Dermis lymphatic vessel endothelial cell (primary cell): ENCODE data around the gene MTG2. TPM values are rescaled to one million over a fixed set of nuclear protein-coding genes. Genes with fewer than 3 reads are reported as not detected.

Source experiments
- total RNA-seq: library from RNA; depleted of rRNA; stranded (reverse); fragments of >200 nt; gene quantifications from 2 replicates; pipeline ENCODE4 v1.2.1, GENCODE V29; 2014

Gene MTG2
- total RNA-seq, result 10.6 and 13.9 TPM in 2 replicates

GRCh38 chr20:62182469-62183425 lies at the start of gene MTG2:
MTG2 (plus strand) TSS chr20:62183028; CDS start chr20:62193421, 10,393 bp downstream.

GRCh38 chr20:62143081-62143956 lies 39.5 kb upstream of the MTG2 start, which contains the start of the genes PSMA7 and SS18L1:
PSMA7 (minus strand) TSS chr20:62143394; CDS start chr20:62143303, 91 bp downstream.
SS18L1 (plus strand) TSS chr20:62143769; CDS start chr20:62143821, 52 bp downstream.

GRCh38 chr20:62219992-62220665 lies 37.3 kb downstream of the MTG2 start, which contains the start of gene HRH3:
HRH3 (minus strand) TSS chr20:62220278; CDS start chr20:62219970, 308 bp downstream.

DNA sequence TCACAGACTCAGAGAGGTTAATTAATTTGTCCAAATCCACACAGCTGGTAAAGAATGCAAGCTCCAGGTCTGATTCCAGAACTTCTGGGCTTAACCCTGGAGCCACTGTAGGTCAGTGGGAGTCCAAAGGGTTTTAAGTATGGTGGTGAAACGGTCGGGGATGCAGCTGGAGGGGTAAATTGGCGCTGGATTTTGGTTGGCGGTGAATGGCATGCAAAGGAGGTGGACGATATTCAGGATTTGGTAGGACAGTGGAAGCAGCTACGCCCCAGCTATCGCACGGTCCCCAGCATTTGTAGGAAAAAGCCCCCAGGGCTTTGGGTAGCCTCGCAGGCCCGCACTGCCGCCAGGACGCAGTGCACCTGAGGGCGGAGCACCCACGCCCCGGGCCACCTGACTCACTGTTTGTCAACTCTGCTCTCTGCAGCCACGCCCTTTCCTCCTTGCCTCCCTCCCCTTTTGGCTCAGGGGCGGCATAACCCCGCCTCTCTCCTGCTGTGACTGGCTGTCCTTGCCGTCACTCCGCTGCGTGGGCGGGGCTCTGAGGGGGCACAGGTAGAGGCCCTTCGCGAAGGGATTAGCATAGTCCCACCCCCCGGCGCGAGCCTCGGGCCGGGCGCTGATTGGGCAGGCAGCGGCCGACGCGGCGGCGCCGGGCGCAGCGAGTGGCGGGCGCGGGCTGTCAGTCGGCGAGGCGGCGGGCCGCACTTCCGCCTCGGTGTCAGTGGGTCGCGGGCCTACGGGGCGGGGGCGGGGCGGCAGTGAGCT lies 55.2 kb downstream of the MTG2 start, which contains the start of gene OSBPL2:
TSS of gene OSBPL2 (plus strand) at position 721 of the 768 bp plus-strand sequence. CDS start 17,664 bp downstream, outside the sequence.

Other genes with a start within 250 kb of the MTG2 start
- 2.3 and 3.4 TPM in 2 replicates for gene TAF4, start 117.1 kb upstream of the MTG2 start, total RNA-seq
- gene LSM14B, start 60.6 kb upstream of the MTG2 start, total RNA-seq, result 24.9 and 26.8 TPM in 2 replicates
- gene PSMA7, start 39.6 kb upstream of the MTG2 start, total RNA-seq, result 313 and 348 TPM in 2 replicates
- gene SS18L1, start 39.3 kb upstream of the MTG2 start, total RNA-seq, result 8.7 and 10.3 TPM in 2 replicates
- gene HRH3, start 37.2 kb downstream of the MTG2 start, total RNA-seq, result not detected in 2 replicates
- 27.4 and 35.2 TPM in 2 replicates for gene OSBPL2, start 55.5 kb downstream of the MTG2 start, total RNA-seq
- 78.7 and 79.5 TPM in 2 replicates for gene ADRM1, start 120.0 kb downstream of the MTG2 start, total RNA-seq
- 7.9 and 8.2 TPM in 2 replicates for gene LAMA5, start 184.3 kb downstream of the MTG2 start, total RNA-seq
- gene RPS21, start 204.1 kb downstream of the MTG2 start, total RNA-seq, result 889 and 1,590 TPM in 2 replicates
- gene CABLES2, start 224.3 kb downstream of the MTG2 start, total RNA-seq, result 0.43 and 0.65 TPM in 2 replicates
- not detected in 2 replicates for gene RBBP8NL, start 244.5 kb downstream of the MTG2 start, total RNA-seq